ENCODE data around the gene KIAA0040.

KIAA0040 gene

GRCh38 chr1:175169286-175170018 lies 23.1 kb downstream of the KIAA0040 start:
- no peak for DNase-seq

- no peak for DNase-seq
These were observed 23.8 kb downstream of the KIAA0040 start for GRCh38 chr1:175168782-175169181.

- no peak for DNase-seq
These were observed 24.7 kb downstream of the KIAA0040 start for GRCh38 chr1:175167861-175168260.

- DNase-seq: no peak
These were observed 25.8 kb downstream of the KIAA0040 start for GRCh38 chr1:175166746-175167145.

- no peak for DNase-seq
These were observed 27.8 kb downstream of the KIAA0040 start for GRCh38 chr1:175164751-175165150.

- no peak for DNase-seq
These were observed 28.9 kb downstream of the KIAA0040 start for GRCh38 chr1:175163702-175164101.

DNA sequence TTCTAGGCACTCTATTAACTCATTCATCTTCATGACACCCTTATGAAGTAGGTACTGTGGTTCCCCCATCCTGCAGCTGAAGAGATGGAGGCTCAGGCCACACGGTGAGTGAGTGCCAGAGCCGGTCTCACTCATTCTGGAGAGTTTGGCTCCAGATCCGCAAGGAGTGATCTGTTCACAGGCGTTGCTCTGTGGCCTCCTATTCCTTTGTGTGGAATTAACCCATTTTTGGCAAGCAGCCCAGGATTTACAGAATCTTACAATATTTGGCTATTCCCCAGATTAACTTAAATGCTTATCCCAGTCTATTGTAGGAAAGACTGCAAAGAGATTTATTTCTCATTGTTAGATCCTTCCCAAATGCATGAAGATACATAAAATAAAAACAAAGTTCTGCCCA lies 29.6 kb downstream of the KIAA0040 start:
- no peak for DNase-seq

DNA sequence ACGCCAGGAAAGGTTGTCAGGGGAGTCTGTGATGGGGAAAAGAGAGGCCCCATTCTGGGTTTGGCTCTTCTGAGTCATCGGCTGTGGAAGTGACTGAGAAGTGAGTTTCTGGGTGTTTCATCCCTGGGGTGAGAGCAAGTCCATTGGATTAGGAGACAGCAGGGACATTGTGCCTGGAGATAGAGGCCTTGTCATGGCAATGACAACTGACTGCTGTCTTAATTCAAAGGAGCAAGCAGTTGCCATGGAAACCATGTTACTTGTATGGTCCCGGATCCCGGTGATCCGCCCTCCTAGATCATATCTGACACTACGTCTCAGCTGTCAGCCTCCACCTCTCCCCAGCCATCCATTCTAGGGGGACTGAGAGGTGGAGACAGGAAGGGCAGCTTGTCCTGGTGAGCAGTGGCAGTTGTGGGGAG lies 34.4 kb downstream of the KIAA0040 start:
- no peak for DNase-seq

GRCh38 chr1:175157200-175157599 lies 35.4 kb downstream of the KIAA0040 start:
- DNase-seq: no peak

- DNase-seq: no peak
These were observed 36.6 kb downstream of the KIAA0040 start for GRCh38 chr1:175155936-175156335.

- no peak for DNase-seq
These were observed 37.1 kb downstream of the KIAA0040 start for GRCh38 chr1:175155473-175155856.

DNA sequence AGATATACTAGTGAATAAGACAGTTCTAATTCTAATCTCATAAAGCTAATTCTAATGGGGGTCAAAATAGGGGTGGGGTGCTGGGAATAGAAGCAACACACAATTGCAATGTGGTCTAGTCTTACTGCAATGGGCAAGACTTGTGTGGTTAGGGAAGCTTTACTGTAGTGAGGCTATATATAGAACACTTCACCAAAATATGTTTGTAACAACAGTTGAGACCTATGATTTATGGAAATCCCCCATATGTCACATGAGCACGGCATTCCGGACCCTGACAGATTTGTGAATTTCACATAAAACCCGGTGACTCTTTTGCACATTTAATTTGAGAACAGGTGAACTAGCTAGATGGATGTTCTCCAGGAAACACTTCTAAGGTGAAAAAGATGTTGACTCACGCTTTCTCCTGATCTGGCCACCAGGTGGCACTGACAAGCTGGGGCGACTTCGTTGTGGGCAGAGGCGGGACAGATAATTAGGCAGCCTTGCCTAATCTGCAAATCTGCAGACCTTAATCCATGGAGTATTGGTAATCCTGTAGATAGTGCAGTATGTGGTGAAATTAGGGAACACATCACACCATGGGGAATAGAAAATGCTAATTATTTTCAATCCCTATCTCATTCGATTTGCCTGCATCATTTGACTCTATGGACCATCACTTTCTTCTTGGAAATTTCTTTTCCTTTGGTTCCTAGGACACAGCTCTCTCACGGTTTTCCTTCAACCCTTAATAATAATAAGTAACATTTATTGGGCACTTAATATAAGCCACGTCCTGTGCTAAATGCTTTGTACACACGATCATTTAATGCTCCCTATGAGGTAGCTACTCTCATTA lies 37.7 kb downstream of the KIAA0040 start:
- peak; percentile 49 for DNase-seq

DNA sequence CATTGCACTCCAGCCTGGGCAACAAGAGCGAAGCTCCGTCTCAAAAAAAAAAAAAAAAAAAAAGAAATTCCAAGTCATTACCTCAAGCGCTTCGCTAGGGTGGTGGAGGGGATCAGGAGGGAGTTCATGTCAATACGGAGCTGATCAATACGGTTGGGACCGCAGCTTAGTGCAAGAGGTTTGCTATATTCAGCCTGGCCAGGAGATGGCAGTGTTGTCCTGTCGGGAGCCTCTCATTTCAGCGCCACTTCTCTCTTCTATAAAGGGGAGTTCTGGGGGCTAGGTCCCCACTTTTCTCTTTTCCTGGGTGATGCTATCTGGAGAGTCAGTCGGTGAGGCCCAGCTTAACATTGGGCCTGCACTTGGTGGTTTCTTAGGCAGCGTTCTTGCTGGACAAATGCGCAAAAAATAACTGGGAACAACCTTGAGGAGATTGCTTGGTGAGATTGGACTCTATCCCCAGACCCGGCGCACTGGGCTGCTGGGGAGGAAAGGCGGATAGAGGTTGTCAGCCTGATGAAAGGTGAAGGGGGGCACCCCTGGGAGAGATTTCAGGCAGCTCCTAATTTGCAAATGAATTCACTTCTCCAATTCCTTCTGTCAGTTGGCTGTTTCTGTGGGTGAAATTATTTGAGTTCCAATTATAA lies 40.4 kb downstream of the KIAA0040 start:
- peak; percentile 49 for DNase-seq

- no peak for DNase-seq
These were observed 41.8 kb downstream of the KIAA0040 start for GRCh38 chr1:175150596-175151319.

GRCh38 chr1:175148068-175148467 lies 44.5 kb downstream of the KIAA0040 start:
- no peak for DNase-seq

GRCh38 chr1:175147569-175147968 lies 45.0 kb downstream of the KIAA0040 start:
- DNase-seq: no peak

- peak; percentile 31 for DNase-seq
These were observed 45.9 kb downstream of the KIAA0040 start for GRCh38 chr1:175146529-175147213.

GRCh38 chr1:175145899-175146528 lies 46.6 kb downstream of the KIAA0040 start:
- no peak for DNase-seq

DNA sequence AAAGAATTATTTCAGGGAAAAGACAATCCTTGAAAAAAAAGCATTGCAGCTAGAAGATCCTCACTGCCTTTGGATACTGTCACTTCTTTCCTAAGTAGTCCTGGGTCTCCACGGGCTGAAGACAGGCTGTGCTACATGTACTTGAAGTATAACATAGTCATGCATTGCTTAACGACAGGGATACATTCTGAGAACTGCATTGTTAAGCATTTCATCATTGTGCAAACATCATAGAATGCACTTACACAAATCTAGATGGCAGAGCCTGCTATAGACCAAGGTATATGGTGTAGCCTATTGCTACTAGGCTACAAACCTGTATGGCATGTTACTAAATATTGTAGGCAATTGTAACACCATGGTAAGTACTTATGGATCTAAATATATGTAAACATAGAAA lies 54.0 kb downstream of the KIAA0040 start:
- no peak for DNase-seq

- DNase-seq: no peak
These were observed 55.2 kb downstream of the KIAA0040 start for GRCh38 chr1:175137369-175137768.

GRCh38 chr1:175136246-175136645 lies 56.3 kb downstream of the KIAA0040 start:
- no peak for DNase-seq

DNA sequence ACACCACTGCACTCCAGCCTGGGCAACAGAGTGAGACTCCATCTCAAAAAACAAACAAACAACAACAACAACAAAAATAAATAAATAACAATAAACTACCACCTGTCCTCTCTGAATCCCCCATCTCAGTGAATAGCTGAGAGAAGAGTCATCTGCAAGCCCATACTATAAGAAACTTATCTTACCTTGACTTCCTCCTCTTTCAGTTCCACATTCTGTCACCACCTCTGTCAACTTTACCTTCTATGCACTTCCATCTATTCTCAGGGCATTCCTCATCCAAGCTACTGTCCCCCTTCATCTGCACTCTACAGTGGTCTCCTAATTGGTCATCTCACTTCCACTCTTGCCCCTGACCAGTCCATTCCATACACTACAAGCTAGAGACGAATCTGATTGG lies 58.1 kb downstream of the KIAA0040 start:
- no peak for DNase-seq

Measured in effector CD8-positive, alpha-beta T cell (primary cell).